ENCODE measurements around the gene UGT1A6.

DNA sequence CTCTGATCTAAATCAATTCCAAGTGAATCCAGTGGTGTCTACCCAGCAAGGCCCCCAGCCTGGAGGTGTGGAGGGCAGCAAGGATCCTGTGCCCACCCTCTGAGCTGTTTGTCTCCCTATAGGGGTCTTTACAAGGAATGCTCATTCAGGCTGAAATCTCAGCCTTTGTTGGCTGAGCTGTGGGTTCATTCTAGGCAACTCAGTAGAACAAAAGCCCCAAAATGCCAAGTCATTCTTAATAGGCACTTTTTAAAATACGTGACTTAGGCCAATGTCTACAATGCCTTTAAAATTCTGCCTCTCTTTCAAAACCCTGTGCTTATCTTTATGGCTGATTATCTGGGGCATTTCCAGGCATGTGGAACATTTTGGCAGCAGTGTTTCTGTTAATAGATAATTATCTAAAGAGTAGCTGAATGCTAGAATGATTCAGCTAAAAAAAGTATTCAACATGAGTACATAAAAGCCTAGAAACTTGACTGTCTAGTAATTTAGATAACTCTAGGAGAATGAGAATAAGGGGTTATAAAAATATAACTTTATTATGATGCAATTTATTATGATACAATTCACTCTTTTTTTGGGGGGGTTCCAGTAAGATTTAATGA is 7.4 kb downstream of the UGT1A6 start:
- TF ChIP-seq, protein P1, sequence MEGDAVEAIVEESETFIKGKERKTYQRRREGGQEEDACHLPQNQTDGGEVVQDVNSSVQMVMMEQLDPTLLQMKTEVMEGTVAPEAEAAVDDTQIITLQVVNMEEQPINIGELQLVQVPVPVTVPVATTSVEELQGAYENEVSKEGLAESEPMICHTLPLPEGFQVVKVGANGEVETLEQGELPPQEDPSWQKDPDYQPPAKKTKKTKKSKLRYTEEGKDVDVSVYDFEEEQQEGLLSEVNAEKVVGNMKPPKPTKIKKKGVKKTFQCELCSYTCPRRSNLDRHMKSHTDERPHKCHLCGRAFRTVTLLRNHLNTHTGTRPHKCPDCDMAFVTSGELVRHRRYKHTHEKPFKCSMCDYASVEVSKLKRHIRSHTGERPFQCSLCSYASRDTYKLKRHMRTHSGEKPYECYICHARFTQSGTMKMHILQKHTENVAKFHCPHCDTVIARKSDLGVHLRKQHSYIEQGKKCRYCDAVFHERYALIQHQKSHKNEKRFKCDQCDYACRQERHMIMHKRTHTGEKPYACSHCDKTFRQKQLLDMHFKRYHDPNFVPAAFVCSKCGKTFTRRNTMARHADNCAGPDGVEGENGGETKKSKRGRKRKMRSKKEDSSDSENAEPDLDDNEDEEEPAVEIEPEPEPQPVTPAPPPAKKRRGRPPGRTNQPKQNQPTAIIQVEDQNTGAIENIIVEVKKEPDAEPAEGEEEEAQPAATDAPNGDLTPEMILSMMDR (IDR thresholded peaks at IDR 0.05; ENCODE audit: insufficient read depth, low read length) = no peak
- no peak for TF ChIP-seq POLR2AphosphoS5 (IDR thresholded peaks at IDR 0.05; ENCODE audit: low read depth)
